Measurements from ENCODE around the gene SCUBE3. TPM values are rescaled to one million over a fixed set of nuclear protein-coding genes. Genes with fewer than 3 reads are reported as not detected.

Gene SCUBE3
- total and polyA plus RNA-seq, 2 of the 13 experiments (the other 11 are each of a cell fraction or from before 2014, with no cell fraction given), result not detected

DNA sequence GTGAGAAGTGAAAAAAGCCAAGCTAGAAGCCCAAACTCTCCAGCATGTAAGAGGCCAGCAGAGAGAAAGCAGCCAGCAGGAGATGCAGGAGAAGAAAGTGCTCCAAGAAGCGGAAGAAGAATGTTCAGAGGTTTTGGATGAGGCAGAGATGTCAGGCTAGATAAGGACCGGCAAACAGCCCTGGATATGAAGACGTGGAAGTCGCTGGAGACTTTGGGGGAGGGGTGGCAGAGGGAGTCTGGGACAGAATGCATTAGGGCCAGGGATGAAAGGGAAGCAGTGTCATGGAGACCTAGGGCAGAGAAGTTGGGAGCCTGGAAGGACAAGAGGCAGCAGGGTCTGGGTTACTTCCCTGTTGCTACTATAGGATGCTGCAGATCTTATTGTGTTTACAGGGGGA, 5.3 kb upstream of the SCUBE3 start:
- Histone ChIP-seq H2AFZ (ENCODE audit: low read length) (no peak overlapping the region), H3K4me3 (replicated peaks in 1 of 3; ENCODE audit: insufficient read depth in 1 of 3, low read depth in 2 of 3, low read length in 3 of 3) (no peak overlapping the region), H3K36me3 (replicated peaks in 1 of 2; ENCODE audit: control insufficient read depth in 1 of 2, insufficient read depth in 2 of 2, low read length in 2 of 2) (no peaks in the 10 kb centered on the region), H3K4me2 (ENCODE audit: low read depth, low read length) (no peak overlapping the region), H3K4me1 (ENCODE audit: insufficient read depth, low read length) (0 out of 2 replicates have a peak, but pooled peaks cover 2% of the 10 kb centered on the region), H4K20me1 (ENCODE audit: insufficient read depth, low read length) (no peaks in the 10 kb centered on the region), H3K27ac (ENCODE audit: extremely low read length, insufficient read depth, low read length) (no peak overlapping the region), H3K79me2 (ENCODE audit: insufficient read depth, low read length) (no peaks in the 10 kb centered on the region), H3K9ac (ENCODE audit: insufficient read depth, low read depth, low read length) (no peak overlapping the region), H3K27me3 (ENCODE audit: control insufficient read depth in 1 of 2, insufficient read depth in 2 of 2, low read length in 2 of 2) (peaks cover 9 to 34% of the 10 kb centered on the region in 2 experiments), H3K9me3 (ENCODE audit: low read length) (no peaks in the 10 kb centered on the region)
- no TSS peak for BruUV-seq (replicated peaks)
- ATAC-seq (no peak), FAIRE-seq (no peak), DNase-seq (ENCODE audit: low spot score) (no peak)
- intact Hi-C loops (cut with micrococcal nuclease; ENCODE audit: unreplicated experiment), result no loop called here
- ChIA-PET CTCF (ENCODE audit: low intra/inter-chr PET ratio, low total read pairs) (no interaction called here), POLR2A (no interaction called here)
- in situ Hi-C loops (cut with HindIII; ENCODE audit: extremely low pct_ligation_motif_present, low pct_unique_long_range_greater_than_20kb), result loop anchor here (5.0 kb wide), 1 partner anchor 61 kb away; no protein-coding TSS in a partner anchor
- TF ChIP-seq, protein P1, sequence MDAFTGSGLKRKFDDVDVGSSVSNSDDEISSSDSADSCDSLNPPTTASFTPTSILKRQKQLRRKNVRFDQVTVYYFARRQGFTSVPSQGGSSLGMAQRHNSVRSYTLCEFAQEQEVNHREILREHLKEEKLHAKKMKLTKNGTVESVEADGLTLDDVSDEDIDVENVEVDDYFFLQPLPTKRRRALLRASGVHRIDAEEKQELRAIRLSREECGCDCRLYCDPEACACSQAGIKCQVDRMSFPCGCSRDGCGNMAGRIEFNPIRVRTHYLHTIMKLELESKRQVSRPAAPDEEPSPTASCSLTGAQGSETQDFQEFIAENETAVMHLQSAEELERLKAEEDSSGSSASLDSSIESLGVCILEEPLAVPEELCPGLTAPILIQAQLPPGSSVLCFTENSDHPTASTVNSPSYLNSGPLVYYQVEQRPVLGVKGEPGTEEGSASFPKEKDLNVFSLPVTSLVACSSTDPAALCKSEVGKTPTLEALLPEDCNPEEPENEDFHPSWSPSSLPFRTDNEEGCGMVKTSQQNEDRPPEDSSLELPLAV (CRISPR knock-in tag; conservative IDR thresholded peaks at IDR 0.05; ENCODE audit: low read depth), result no peak
- 19% methylated on average over 4 of the region's 4 CpGs for WGBS (ENCODE audit: low lambda C conversion rate)

DNA sequence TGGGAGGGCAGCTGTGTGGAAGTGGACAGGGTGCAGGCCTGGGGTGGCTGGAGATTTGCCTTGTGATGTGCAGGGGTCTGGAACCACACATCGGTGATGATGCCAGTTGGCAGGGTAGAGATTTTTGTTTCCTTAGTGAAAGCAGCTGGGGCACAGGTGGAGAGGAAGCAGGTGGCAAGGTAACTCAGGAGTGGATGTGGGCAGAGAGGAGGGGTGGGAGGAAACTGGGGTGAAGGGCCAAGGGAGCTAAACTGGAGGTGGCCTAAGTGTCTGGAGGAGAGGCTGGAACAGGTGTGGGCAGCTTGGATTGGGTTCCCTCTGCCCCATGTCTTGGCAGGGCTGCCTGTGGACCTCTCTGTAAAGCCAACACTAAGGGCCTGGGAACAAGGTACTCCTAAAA, 4.7 kb upstream of the SCUBE3 start:
- 68% methylated on average over 1 of the region's 1 CpG for WGBS (ENCODE audit: low lambda C conversion rate)
- Histone ChIP-seq H3K9me3 (ENCODE audit: low read length) (no peaks in the 10 kb centered on the region), H3K27me3 (ENCODE audit: control insufficient read depth in 1 of 2, insufficient read depth in 2 of 2, low read length in 2 of 2) (peaks cover 8 to 36% of the 10 kb centered on the region in 2 experiments; a peak in 4 of 5 replicates)

More for the DNA sequence above, 4.7 kb upstream of the SCUBE3 start:
- 0 out of 2 replicates have a peak, but pooled peaks cover 7% of the 10 kb centered on the region for H3K4me1 ChIP-seq (ENCODE audit: insufficient read depth, low read length)
- ChIA-PET POLR2A (no interaction called here), CTCF (ENCODE audit: low intra/inter-chr PET ratio, low total read pairs) (no interaction called here)
- BruUV-seq (replicated peaks), result no TSS peak
- no peak overlapping the region for H3K9ac ChIP-seq (ENCODE audit: insufficient read depth, low read depth, low read length)
- H3K4me3 ChIP-seq (replicated peaks in 1 of 3; ENCODE audit: insufficient read depth in 1 of 3, low read depth in 2 of 3, low read length in 3 of 3), result no peak overlapping the region
- DNase-seq (ENCODE audit: low spot score) (no peak), ATAC-seq (no peak), FAIRE-seq (no peak)
- in situ Hi-C loops (cut with HindIII; ENCODE audit: extremely low pct_ligation_motif_present, low pct_unique_long_range_greater_than_20kb), result loop anchor here (5.0 kb wide), 1 partner anchor 62 kb away; no protein-coding TSS in a partner anchor
- H3K36me3 ChIP-seq (replicated peaks in 1 of 2; ENCODE audit: control insufficient read depth in 1 of 2, insufficient read depth in 2 of 2, low read length in 2 of 2), result no peaks in the 10 kb centered on the region
- no peaks in the 10 kb centered on the region for H4K20me1 ChIP-seq (ENCODE audit: insufficient read depth, low read length)
- intact Hi-C loops (cut with micrococcal nuclease; ENCODE audit: unreplicated experiment), result no loop called here
- no peak overlapping the region for H3K27ac ChIP-seq (ENCODE audit: extremely low read length, insufficient read depth, low read length)
- no peak overlapping the region for H2AFZ ChIP-seq (ENCODE audit: low read length)
- no peak overlapping the region for H3K4me2 ChIP-seq (ENCODE audit: low read depth, low read length)
- no peak for TF ChIP-seq KLF16 (CRISPR knock-in tag; IDR thresholded peaks at IDR 0.05)
- TF ChIP-seq CREB1 (IDR thresholded peaks at IDR 0.05), result no peak
- no peak for TF ChIP-seq CREB1 (CRISPR knock-in tag; IDR thresholded peaks at IDR 0.05)
- TF ChIP-seq, protein P2, sequence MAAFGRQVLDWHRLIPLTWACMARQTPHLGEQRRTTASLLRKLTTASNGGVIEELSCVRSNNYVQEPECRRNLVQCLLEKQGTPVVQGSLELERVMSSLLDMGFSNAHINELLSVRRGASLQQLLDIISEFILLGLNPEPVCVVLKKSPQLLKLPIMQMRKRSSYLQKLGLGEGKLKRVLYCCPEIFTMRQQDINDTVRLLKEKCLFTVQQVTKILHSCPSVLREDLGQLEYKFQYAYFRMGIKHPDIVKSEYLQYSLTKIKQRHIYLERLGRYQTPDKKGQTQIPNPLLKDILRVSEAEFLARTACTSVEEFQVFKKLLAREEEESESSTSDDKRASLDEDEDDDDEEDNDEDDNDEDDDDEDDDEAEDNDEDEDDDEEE (CRISPR knock-in tag; IDR thresholded peaks at IDR 0.05), result no peak
- no peak for TF ChIP-seq ZNF121 (CRISPR knock-in tag; IDR thresholded peaks at IDR 0.05)
- no peak for TF ChIP-seq POLR2AphosphoS2 (IDR thresholded peaks at IDR 0.05; ENCODE audit: low read depth, low read length)
- TF ChIP-seq ZNF850 (CRISPR knock-in tag; conservative IDR thresholded peaks at IDR 0.05), result no peak
- TF ChIP-seq CC2D1A (CRISPR knock-in tag; IDR thresholded peaks at IDR 0.05), result no peak
- TF ChIP-seq MTF1 (CRISPR knock-in tag; IDR thresholded peaks at IDR 0.05), result no peak
- no peak for TF ChIP-seq CHD4 (IDR thresholded peaks at IDR 0.05; ENCODE audit: borderline replicate concordance, low read length)
- TF ChIP-seq, protein P3, sequence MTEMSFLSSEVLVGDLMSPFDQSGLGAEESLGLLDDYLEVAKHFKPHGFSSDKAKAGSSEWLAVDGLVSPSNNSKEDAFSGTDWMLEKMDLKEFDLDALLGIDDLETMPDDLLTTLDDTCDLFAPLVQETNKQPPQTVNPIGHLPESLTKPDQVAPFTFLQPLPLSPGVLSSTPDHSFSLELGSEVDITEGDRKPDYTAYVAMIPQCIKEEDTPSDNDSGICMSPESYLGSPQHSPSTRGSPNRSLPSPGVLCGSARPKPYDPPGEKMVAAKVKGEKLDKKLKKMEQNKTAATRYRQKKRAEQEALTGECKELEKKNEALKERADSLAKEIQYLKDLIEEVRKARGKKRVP (CRISPR knock-in tag; IDR thresholded peaks at IDR 0.05), result no peak
- no peak for TF ChIP-seq ZNF124 (CRISPR knock-in tag; IDR thresholded peaks at IDR 0.05)
- no peak for TF ChIP-seq RBAK (CRISPR knock-in tag; IDR thresholded peaks at IDR 0.05)
- TF ChIP-seq TOE1 (CRISPR knock-in tag; IDR thresholded peaks at IDR 0.05), result no peak
- TF ChIP-seq ZNF790 (CRISPR knock-in tag; IDR thresholded peaks at IDR 0.05; ENCODE audit: borderline replicate concordance), result no peak
- no peak for TF ChIP-seq ZNF446 (CRISPR knock-in tag; IDR thresholded peaks at IDR 0.05)
- no peaks in the 10 kb centered on the region for H3K79me2 ChIP-seq (ENCODE audit: insufficient read depth, low read length)
